Activated naive CD4-positive, alpha-beta T cell treated with anti-CD3 and anti-CD28 coated beads, Interleukin-2, amount 50 U/mL, for 24 hours (primary cell): ENCODE results near the gene RPS24.
"Not testable (repeated sequence)": the region's sequence is repeated elsewhere in the genome, so short reads cannot be mapped to it uniquely, and the experiment has no call there.

ENCODE experiments used
- H3K27ac Mint-ChIP-seq: one replicate; pipeline ENCODE4 v1.8.0; 2021; ENCODE audit warnings: mild to moderate bottlenecking, mixed read lengths
- H3K27me3 Mint-ChIP-seq: one replicate; pipeline ENCODE4 v1.8.0; 2021; ENCODE audit warnings: mixed read lengths
- H3K36me3 Mint-ChIP-seq: one replicate; pipeline ENCODE4 v1.8.0; 2021; ENCODE audit warnings: mixed read lengths
- H3K4me1 Mint-ChIP-seq: one replicate; pipeline ENCODE4 v1.8.0; 2021; ENCODE audit warnings: mixed read lengths
- H3K4me3 Mint-ChIP-seq: one replicate; pipeline ENCODE4 v1.8.0; 2021; ENCODE audit warnings: mild to moderate bottlenecking, mixed read lengths
- H3K9me3 Mint-ChIP-seq: one replicate; pipeline ENCODE4 v1.8.0; 2021; ENCODE audit warnings: mixed read lengths

Gene RPS24

DNA sequence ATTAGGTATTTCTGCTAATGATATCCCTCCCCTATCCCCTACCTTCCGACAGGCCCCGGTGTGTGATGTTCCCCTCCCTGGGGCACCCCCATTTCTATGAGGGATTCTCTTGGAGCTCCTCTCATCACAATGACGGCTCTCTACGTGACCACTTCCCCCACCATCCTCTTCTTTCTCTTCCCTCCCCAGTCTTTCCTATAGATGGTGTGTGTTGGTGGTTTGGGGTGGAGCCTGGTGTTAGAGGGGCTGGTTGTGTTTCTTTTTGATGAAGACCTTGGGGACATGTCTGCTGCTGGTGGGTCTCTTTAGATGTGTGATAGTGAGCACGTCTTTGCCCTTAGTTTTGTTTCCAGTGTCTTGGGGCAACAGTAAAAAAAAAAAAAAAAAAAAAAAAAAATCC lies 28.6 kb downstream of the RPS24 start:
- Mint-ChIP-seq H3K9me3 (no peaks in the 10 kb centered on the region), H3K27ac (no peak overlapping the region), H3K4me1 (peaks cover 3% of the 10 kb centered on the region), H3K4me3 (no peak overlapping the region), H3K27me3 (no peaks in the 10 kb centered on the region), H3K36me3 (no peaks in the 10 kb centered on the region)

DNA sequence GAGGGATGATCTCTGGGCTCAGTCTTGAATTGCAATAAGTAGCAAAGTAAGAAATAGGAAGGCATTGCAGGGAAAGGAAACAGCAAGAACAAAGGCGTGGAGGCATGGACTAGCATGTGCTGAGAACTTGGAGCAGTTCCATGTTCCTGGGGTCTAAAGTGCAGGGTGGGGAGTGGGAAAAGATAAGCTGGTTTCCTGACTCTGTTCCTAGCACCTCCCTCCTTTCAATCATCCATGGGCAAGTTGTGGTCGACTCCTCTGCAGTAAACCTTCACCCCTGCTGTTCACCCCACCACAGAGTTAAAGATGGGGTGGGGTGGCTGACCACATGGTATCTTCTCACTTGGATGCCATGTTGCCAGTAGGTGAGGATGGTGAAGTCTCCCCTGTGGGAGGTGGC lies 29.6 kb downstream of the RPS24 start:
- H3K9me3 Mint-ChIP-seq, result no peaks in the 10 kb centered on the region
- no peaks in the 10 kb centered on the region for H3K36me3 Mint-ChIP-seq
- no peaks in the 10 kb centered on the region for H3K27me3 Mint-ChIP-seq
- peaks cover 3% of the 10 kb centered on the region for H3K4me1 Mint-ChIP-seq
- no peak overlapping the region for H3K27ac Mint-ChIP-seq
- no peak overlapping the region for H3K4me3 Mint-ChIP-seq

DNA sequence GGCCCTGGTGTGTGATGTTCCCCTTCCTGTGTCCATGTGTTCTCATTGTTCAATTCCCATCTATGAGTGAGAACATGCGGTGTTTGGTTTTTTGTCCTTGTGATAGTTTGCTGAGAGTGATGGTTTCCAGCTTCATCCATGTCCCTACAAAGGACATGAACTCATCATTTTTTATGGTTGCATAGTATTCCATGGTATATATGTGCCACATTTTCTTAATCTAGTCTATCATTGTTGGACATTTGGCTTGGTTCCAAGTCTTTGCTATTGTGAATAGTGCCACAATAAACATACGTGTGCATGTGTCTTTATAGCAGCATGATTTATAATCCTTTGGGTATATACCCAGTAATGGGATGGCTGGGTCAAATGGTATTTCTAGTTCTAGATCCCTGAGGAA lies 31.3 kb downstream of the RPS24 start:
- H3K4me1 Mint-ChIP-seq, H3K4me3 Mint-ChIP-seq, H3K27me3 Mint-ChIP-seq, H3K36me3 Mint-ChIP-seq, H3K9me3 Mint-ChIP-seq, H3K27ac Mint-ChIP-seq: not testable (repeated sequence)

DNA sequence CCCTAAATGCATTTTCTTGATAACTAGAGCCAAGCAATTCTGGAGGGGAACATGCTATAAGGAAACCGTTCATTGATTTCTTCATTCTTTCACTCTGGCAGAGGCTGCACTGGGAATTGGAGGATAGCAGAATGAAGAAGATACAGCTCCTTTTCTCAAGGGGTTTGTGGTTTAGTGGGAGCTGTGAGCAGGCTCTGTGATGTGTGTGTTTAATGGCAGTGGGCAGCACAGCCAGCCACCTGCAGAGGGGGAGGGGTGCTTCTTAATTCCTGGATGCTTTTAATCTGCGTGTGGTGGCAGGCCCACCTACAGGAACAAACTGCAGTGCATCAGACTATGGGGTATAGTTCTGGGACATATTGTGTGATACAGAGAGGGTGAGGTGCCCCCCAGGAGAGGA lies 31.9 kb downstream of the RPS24 start:
- Mint-ChIP-seq H3K27me3 (no peaks in the 10 kb centered on the region), H3K4me1 (peaks cover 3% of the 10 kb centered on the region), H3K36me3 (no peaks in the 10 kb centered on the region), H3K4me3 (no peak overlapping the region), H3K9me3 (no peaks in the 10 kb centered on the region), H3K27ac (no peak overlapping the region)

DNA sequence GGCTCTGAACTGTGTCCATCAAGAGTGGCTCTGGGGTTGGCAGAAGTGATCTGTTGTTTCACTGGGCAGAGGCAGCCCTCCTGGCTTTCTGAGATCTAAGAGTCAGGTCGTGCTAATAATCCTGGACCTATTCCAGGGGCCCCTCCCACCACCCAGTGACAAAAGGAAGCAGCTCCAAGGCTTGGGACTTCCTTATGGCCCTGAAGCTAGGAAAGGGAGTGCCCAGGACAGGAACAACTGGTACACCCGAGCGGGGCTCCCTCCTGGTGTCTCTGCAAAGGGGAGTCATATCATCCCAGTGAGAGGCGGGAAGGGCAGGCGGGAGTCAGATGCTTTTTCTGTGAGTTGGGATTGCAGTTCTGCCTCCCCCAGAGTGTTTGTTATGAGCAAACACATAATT lies 32.3 kb downstream of the RPS24 start:
- no peak overlapping the region for H3K27ac Mint-ChIP-seq
- H3K36me3 Mint-ChIP-seq, result no peaks in the 10 kb centered on the region
- H3K4me1 Mint-ChIP-seq, result peaks cover 3% of the 10 kb centered on the region
- H3K9me3 Mint-ChIP-seq, result no peaks in the 10 kb centered on the region
- no peaks in the 10 kb centered on the region for H3K27me3 Mint-ChIP-seq
- no peak overlapping the region for H3K4me3 Mint-ChIP-seq

DNA sequence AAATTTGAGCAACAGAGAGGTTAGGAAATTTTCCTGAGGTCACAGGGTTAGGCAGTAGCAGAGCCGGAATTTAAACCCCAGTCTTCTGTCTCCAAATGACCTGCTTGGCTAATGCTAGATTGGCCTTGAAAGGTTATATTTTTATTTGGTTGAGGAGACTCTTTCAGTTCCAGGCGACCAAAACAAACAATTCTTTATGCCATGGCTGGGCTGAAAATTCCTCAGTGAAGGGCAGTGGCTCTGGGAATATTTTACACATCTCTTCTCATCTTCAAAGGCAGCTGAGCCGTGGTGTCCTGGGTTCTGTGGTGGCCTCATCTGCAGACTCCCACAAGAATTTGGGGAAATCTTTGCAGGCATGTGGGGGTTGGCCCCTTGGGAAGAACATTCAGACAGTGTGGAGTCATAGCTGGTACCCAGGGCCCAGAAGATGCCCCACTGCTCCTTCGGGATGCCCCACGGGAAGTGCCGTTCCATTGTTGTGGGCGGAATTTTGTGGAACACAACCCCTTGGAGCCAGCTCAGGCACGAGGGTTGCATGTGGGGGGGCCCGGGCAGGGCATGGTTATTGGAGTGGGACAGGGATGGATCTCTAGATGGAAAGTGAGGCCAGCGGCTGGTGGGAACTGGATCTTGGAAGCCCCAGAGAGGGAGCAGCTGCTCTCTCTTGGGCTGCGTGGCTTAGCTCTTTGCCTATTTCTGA lies 33.2 kb downstream of the RPS24 start:
- no peaks in the 10 kb centered on the region for H3K36me3 Mint-ChIP-seq
- H3K9me3 Mint-ChIP-seq, result no peaks in the 10 kb centered on the region
- peaks cover 3% of the 10 kb centered on the region for H3K4me1 Mint-ChIP-seq
- no peak overlapping the region for H3K4me3 Mint-ChIP-seq
- no peak overlapping the region for H3K27ac Mint-ChIP-seq
- H3K27me3 Mint-ChIP-seq, result no peaks in the 10 kb centered on the region

DNA sequence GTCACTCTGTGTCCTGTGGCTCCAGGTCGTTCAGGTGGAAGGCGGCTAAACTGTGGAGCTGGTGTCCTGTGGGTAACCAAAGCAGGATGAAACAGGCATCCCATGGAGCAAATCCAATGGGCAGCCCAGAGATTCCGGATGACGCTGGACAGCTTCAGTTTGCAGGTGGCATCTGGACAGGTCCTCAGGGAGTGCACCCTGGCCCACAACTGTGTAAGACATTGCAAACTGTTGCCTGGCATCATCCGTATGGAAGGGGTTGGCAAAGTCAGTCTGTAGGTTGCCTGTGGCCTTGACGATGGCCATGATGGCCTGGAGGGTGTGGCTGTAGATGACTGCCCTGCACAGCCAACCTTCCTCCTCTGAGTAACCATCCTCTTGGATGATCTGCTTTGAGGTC lies 35.5 kb downstream of the RPS24 start:
- no peaks in the 10 kb centered on the region for H3K4me1 Mint-ChIP-seq
- H3K27me3 Mint-ChIP-seq, result no peaks in the 10 kb centered on the region
- peaks cover 2% of the 10 kb centered on the region for H3K36me3 Mint-ChIP-seq
- H3K9me3 Mint-ChIP-seq, result no peaks in the 10 kb centered on the region
- no peak overlapping the region for H3K27ac Mint-ChIP-seq
- H3K4me3 Mint-ChIP-seq, result no peak overlapping the region

DNA sequence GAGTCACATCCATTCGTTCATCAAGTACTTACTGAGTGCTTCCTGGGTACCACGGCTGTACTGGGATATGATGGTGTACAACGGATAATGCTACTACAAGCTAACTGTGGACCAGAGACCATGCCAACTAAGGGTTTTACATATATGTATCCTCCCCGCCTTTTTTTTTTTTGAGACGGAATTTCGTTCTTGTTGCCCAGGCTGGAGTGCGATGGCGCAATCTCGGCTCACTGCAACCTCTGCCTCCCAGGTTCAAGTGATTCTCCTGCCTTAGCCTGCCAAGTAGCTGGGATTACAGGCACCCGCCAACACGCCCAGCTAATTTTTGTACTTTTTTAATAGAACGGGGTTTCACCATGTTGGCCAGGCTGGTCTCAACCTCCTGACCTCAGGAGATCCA lies 36.4 kb downstream of the RPS24 start:
- not testable (repeated sequence) for H3K27ac Mint-ChIP-seq, H3K4me1 Mint-ChIP-seq

DNA sequence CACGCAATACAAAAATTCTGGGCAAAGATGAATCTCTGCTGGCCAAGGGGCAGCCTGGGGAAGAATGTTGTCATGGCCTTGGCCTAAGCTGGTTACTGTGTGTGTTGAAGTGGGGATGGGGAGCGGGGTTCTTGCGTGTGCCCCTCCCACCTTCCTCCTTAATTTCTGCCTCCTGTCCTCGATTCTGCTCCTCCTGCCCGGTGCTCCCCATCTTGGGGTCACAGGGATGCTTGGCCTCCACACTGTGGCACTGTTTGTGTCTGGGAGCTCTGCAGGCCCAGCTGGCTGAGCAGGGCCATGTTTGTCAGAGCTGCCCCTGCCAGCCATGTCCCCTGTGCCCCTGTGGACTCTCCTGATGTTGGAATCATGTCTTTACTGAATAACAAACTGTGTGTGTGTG lies 37.1 kb downstream of the RPS24 start:
- Mint-ChIP-seq H3K4me1 (no peaks in the 10 kb centered on the region), H3K27ac (no peak overlapping the region), H3K9me3 (no peaks in the 10 kb centered on the region), H3K27me3 (no peaks in the 10 kb centered on the region), H3K36me3 (peaks cover 4% of the 10 kb centered on the region), H3K4me3 (no peak overlapping the region)

More for the DNA sequence above, 36.4 kb downstream of the RPS24 start:
- H3K27me3 Mint-ChIP-seq, H3K9me3 Mint-ChIP-seq, H3K4me3 Mint-ChIP-seq, H3K36me3 Mint-ChIP-seq: not testable (repeated sequence)

DNA sequence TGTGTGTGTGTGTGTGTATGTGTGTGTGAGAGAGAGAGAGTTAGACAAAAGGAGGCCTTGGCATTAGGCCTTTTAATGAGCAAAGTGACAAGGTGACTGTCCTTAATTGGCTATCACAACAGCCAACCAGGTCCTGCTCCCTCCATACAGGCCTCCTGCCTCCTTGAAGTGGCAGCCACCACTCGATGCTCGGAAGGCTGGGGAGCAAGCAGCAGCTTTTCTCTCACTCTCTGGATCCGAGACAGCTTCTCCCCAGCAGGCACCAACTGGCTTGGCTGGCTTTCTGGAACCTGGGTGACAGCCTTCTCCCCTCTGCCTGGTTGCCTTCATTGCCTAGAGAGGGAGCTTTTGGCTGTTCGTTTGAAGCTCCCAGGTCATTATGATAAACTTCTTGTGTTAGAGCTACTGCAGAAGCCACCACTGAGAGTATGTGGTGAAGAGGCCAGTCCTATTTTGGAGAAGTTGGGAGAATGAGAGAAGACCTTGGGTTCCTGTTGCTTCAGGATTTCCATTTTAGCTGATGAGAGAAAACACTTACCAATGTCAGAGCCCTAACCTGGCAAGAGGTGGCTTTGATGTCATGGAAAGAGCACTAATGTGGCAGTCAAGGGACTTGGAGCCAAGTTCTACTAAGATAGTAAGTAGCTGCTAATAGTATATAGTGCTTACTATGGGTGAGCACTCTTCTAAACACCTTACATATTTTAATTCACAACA lies 37.6 kb downstream of the RPS24 start:
- H3K36me3 Mint-ChIP-seq, result peaks cover 4% of the 10 kb centered on the region

DNA sequence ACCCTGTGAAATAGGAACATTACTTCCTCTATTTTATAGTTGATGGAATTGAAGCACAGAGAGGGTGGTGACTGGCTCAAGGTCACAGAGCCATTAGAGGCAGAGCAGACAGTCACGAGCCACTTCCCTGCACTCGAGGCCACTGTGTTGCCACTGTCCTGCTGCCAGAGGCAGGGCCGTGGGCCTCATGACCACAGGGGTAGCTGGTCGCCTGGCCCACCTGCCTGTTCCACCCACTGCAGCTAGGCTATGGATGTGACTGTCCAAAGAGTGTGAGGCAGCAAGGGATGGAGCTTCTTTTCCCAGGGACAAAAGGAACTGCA lies 38.2 kb downstream of the RPS24 start:
- Mint-ChIP-seq H3K9me3 (no peaks in the 10 kb centered on the region), H3K27me3 (no peaks in the 10 kb centered on the region), H3K4me3 (no peak overlapping the region), H3K27ac (no peak overlapping the region), H3K36me3 (peaks cover 4% of the 10 kb centered on the region), H3K4me1 (no peaks in the 10 kb centered on the region)

More for the DNA sequence above, 37.6 kb downstream of the RPS24 start:
- H3K4me1 Mint-ChIP-seq, result no peaks in the 10 kb centered on the region
- no peak overlapping the region for H3K27ac Mint-ChIP-seq
- no peaks in the 10 kb centered on the region for H3K27me3 Mint-ChIP-seq
- H3K4me3 Mint-ChIP-seq, result no peak overlapping the region
- no peaks in the 10 kb centered on the region for H3K9me3 Mint-ChIP-seq

DNA sequence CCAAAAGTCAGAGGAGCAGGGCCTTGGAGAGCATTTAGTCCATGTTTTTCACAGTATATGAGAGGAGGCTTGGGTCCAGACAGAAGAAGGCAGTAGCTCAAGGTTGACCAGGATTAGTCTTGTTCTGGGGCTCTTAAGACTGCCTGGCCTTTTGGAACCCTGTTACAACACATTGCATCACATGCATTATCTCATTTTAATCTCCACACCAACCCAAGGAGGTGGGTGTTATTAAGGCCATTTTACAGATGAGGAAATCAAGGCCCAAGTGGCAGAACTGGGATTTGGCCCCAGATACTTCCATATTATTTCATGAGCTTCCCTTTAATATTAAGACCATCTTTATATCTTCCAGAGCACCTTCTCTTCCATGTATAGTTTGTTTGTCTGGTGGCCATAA lies 38.8 kb downstream of the RPS24 start:
- H3K36me3 Mint-ChIP-seq, result peaks cover 4% of the 10 kb centered on the region
- no peak overlapping the region for H3K4me3 Mint-ChIP-seq
- no peaks in the 10 kb centered on the region for H3K9me3 Mint-ChIP-seq
- no peak overlapping the region for H3K27ac Mint-ChIP-seq
- no peaks in the 10 kb centered on the region for H3K27me3 Mint-ChIP-seq
- H3K4me1 Mint-ChIP-seq, result no peaks in the 10 kb centered on the region

DNA sequence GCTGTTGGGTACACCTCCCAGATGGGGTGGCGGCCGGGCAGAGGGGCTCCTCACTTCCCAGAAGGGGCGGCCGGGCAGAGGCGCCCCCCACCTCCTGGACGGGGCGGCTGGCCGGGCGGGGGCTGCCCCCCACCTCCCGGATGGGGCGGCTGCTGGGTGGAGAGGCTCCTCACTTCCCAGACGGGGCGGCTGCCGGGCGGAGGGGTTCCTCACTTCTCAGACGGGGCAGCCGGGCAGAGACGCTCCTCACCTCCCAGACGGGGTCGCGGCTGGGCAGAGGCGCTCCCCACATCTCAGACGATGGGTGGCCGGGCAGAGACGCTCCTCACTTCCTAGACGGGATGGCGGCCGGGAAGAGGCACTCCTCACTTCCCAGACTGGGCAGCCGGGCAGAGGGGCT lies 42.1 kb downstream of the RPS24 start:
- not testable (repeated sequence) for H3K4me1 Mint-ChIP-seq, H3K27ac Mint-ChIP-seq, H3K9me3 Mint-ChIP-seq, H3K4me3 Mint-ChIP-seq, H3K27me3 Mint-ChIP-seq, H3K36me3 Mint-ChIP-seq

DNA sequence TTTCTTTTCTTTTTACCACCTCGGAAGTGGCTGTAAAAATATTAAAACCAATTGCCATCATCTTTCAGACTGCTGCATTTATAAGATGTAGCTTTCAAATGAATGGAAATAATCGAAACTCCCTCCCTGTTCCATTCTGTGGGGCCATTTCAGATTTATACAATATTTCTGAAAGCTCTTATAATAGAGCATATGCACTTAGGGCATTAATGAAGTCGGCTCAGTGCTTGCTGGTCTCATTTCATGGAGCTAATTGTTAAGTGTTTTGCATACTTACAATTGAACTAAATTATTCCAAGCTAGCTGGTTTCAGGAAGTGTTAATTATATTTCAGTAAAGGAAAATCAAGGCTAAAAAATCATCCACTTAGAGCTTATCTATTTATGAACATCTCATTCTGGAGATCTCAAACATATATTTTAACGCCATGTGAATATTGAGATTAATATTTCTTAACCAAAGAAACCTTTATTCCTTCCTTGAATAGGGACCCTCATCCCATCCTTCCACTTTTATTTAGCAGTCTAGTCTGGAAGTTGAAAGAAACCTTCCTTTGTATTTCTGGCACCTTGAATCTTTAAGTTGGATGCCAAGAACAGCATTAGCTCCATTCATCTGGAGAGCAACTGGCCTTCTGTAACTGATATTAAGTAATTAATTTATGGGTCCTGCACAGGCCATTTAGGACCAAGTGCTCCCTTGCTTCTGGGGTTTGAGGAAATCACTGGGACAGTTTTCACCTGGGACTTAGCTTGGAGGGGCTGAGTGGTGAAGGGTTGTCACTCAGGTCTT lies 45.1 kb downstream of the RPS24 start:
- H3K27me3 Mint-ChIP-seq, result no peaks in the 10 kb centered on the region

DNA sequence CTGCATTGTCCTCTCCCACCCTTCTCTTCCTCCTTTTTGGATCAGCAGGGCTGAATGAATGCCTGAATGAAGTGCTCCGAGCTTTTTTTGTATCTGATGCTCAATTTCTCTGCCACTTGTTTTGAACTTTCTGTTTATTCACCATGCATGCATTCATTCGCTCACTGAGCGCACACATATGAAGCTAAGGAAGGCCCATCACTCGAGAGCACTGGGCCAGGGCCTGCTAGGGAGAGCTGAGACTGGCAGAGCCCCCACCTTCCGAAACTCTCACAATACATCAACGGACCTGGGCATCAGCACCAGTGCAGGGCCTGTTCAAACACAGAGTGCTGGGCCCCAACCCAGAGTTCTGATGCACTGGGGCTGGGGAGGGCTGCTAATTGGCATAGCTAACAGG lies 45.7 kb downstream of the RPS24 start:
- H3K36me3 Mint-ChIP-seq, result peaks cover 2% of the 10 kb centered on the region
- H3K27me3 Mint-ChIP-seq, result no peaks in the 10 kb centered on the region
- H3K4me1 Mint-ChIP-seq, result no peaks in the 10 kb centered on the region
- H3K9me3 Mint-ChIP-seq, result no peaks in the 10 kb centered on the region
- no peak overlapping the region for H3K27ac Mint-ChIP-seq
- H3K4me3 Mint-ChIP-seq, result no peak overlapping the region

More for the DNA sequence above, 45.1 kb downstream of the RPS24 start:
- H3K27ac Mint-ChIP-seq, result no peak overlapping the region
- H3K4me1 Mint-ChIP-seq, result no peaks in the 10 kb centered on the region
- H3K36me3 Mint-ChIP-seq, result peaks cover 2% of the 10 kb centered on the region
- no peaks in the 10 kb centered on the region for H3K9me3 Mint-ChIP-seq
- H3K4me3 Mint-ChIP-seq, result no peak overlapping the region

DNA sequence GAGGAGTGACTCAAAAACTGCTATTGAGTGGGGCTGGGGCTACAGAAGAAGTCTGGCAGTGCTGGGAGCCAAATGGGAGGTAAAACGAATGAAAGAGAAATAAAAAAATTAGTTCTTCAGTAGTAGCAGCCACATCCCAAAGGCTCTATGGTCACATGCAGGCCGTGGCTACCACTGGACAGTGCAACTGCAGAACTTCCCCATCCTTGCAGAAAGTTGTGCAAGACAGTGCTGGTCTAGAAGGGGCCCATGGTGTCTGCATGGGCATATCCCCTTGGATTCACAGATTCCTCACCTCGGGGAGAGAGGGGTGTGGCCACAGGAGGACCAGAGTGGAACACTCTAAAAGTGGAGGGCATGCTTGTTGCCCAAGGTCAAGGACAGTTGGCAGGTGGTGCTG lies 47.6 kb downstream of the RPS24 start:
- H3K27ac Mint-ChIP-seq, result no peak overlapping the region
- peaks cover 3% of the 10 kb centered on the region for H3K27me3 Mint-ChIP-seq
- no peak overlapping the region for H3K4me3 Mint-ChIP-seq
- no peaks in the 10 kb centered on the region for H3K9me3 Mint-ChIP-seq
- no peaks in the 10 kb centered on the region for H3K4me1 Mint-ChIP-seq
- H3K36me3 Mint-ChIP-seq, result no peaks in the 10 kb centered on the region
